ENCODE data around the gene KIAA0232. TPM values are rescaled to one million over a fixed set of nuclear protein-coding genes. Genes with fewer than 3 reads are reported as not detected.

The KIAA0232 gene
- total and polyA plus RNA-seq, 2 of the 8 experiments (the other 6 are each of a cell fraction or from before 2014, with no cell fraction given): 5.6 to 23.3 TPM

DNA sequence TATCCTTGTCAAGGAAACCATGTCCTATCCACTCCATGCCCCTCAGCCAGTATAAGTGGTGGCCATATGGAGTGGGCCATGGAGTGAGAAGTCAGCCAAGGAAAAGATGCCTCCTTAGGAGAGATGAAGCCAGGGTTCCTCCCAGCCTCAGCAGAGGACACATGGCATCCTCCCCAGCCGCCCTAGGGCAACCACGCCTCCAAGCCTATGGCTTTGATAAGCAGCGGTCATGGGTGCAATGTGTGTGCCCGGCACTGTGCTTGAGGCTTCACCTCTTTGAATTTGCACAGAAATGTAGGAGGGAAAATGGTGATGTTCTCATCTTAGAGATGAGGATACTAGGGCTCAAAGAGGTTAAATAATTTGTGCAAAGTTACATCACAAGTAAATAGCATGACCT is 92.5 kb downstream of the KIAA0232 start (continued):
- TF ChIP-seq CHD7 (IDR thresholded peaks at IDR 0.05; ENCODE audit: insufficient replicate concordance, low read length) (no peak), RBBP5 (IDR thresholded peaks at IDR 0.05; ENCODE audit: borderline replicate concordance, low read depth, low read length) (no peak)

Measured in H1 (cell line).